ENCODE measurements around the gene EHMT1.
A peak's percentile ranks its signal among the peaks of the same experiment; 100 is the strongest.

The EHMT1 gene

GRCh38 chr9:137631345-137632229 is 12.8 kb downstream of the EHMT1 start:
- Histone ChIP-seq H3K4me3 (ENCODE audit: insufficient read depth, low read depth, low read length, poor library complexity, severe bottlenecking) (no peak overlapping the region), H3K4me1 (ENCODE audit: control insufficient read depth, insufficient read depth, low read length, poor library complexity, severe bottlenecking) (peaks cover 7% of the 10 kb centered on the region), H3K36me3 (ENCODE audit: control insufficient read depth, insufficient read depth, low read length) (no peaks in the 10 kb centered on the region), H3K27ac (ENCODE audit: insufficient read depth, low read length, poor library complexity, severe bottlenecking) (no peak overlapping the region), H3K27me3 (replicated peaks; ENCODE audit: control insufficient read depth, insufficient read depth, low read length, poor library complexity, severe bottlenecking) (no peaks in the 10 kb centered on the region), H3K9me3 (ENCODE audit: control insufficient read depth, low read length) (no peaks in the 10 kb centered on the region)
- DNase-seq = no peak

- H3K27me3 ChIP-seq (replicated peaks; ENCODE audit: control insufficient read depth, insufficient read depth, low read length, poor library complexity, severe bottlenecking) = no peaks in the 10 kb centered on the region
- H3K27ac ChIP-seq (ENCODE audit: insufficient read depth, low read length, poor library complexity, severe bottlenecking) = no peak overlapping the region
- no peaks in the 10 kb centered on the region for H3K36me3 ChIP-seq (ENCODE audit: control insufficient read depth, insufficient read depth, low read length)
- no peaks in the 10 kb centered on the region for H3K9me3 ChIP-seq (ENCODE audit: control insufficient read depth, low read length)
- peaks cover 7% of the 10 kb centered on the region for H3K4me1 ChIP-seq (ENCODE audit: control insufficient read depth, insufficient read depth, low read length, poor library complexity, severe bottlenecking)
- no peak overlapping the region for H3K4me3 ChIP-seq (ENCODE audit: insufficient read depth, low read depth, low read length, poor library complexity, severe bottlenecking)
- no peak for DNase-seq
These were observed 13.7 kb downstream of the EHMT1 start for GRCh38 chr9:137632230-137633161.

DNA sequence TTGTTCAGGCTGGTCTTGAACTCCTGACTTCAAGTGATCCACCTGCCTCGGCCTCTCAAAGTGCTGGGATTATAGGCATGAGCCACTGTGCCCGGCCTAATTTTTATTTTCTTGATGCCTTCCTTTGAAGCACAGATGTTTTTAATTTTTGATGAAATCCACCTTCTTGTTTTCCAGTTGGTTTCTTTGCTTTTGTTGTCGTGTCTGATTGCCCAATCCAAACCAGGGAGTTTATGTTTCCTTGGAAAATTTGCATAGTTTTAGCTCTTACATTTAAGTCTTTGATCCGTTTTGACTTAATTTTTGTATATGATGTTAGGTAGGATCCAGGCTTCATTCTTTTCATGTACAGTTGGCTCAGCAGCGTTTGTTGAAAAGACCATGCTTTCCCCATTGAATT is 15.2 kb downstream of the EHMT1 start:
- H3K4me1 ChIP-seq (ENCODE audit: control insufficient read depth, insufficient read depth, low read length, poor library complexity, severe bottlenecking) = no peaks in the 10 kb centered on the region
- H3K9me3 ChIP-seq (ENCODE audit: control insufficient read depth, low read length) = no peaks in the 10 kb centered on the region
- no peak overlapping the region for H3K4me3 ChIP-seq (ENCODE audit: insufficient read depth, low read depth, low read length, poor library complexity, severe bottlenecking)
- H3K27me3 ChIP-seq (replicated peaks; ENCODE audit: control insufficient read depth, insufficient read depth, low read length, poor library complexity, severe bottlenecking) = no peaks in the 10 kb centered on the region
- no peaks in the 10 kb centered on the region for H3K36me3 ChIP-seq (ENCODE audit: control insufficient read depth, insufficient read depth, low read length)
- H3K27ac ChIP-seq (ENCODE audit: insufficient read depth, low read length, poor library complexity, severe bottlenecking) = no peak overlapping the region
- DNase-seq = no peak

- Histone ChIP-seq H3K4me1 (ENCODE audit: control insufficient read depth, insufficient read depth, low read length, poor library complexity, severe bottlenecking) (peaks cover 10% of the 10 kb centered on the region), H3K36me3 (ENCODE audit: control insufficient read depth, insufficient read depth, low read length) (peaks cover 3% of the 10 kb centered on the region), H3K9me3 (ENCODE audit: control insufficient read depth, low read length) (no peaks in the 10 kb centered on the region), H3K27ac (ENCODE audit: insufficient read depth, low read length, poor library complexity, severe bottlenecking) (no peak overlapping the region), H3K4me3 (ENCODE audit: insufficient read depth, low read depth, low read length, poor library complexity, severe bottlenecking) (no peak overlapping the region), H3K27me3 (replicated peaks; ENCODE audit: control insufficient read depth, insufficient read depth, low read length, poor library complexity, severe bottlenecking) (no peaks in the 10 kb centered on the region)
- DNase-seq = no peak
These were observed 19.9 kb downstream of the EHMT1 start for GRCh38 chr9:137638680-137639079.

- DNase-seq = no peak
- Histone ChIP-seq H3K9me3 (ENCODE audit: control insufficient read depth, low read length) (no peaks in the 10 kb centered on the region), H3K36me3 (ENCODE audit: control insufficient read depth, insufficient read depth, low read length) (peaks cover 3% of the 10 kb centered on the region), H3K4me3 (ENCODE audit: insufficient read depth, low read depth, low read length, poor library complexity, severe bottlenecking) (peak overlapping the region; percentile 16), H3K27ac (ENCODE audit: insufficient read depth, low read length, poor library complexity, severe bottlenecking) (peak overlapping the region; percentile 47), H3K27me3 (replicated peaks; ENCODE audit: control insufficient read depth, insufficient read depth, low read length, poor library complexity, severe bottlenecking) (no peaks in the 10 kb centered on the region), H3K4me1 (ENCODE audit: control insufficient read depth, insufficient read depth, low read length, poor library complexity, severe bottlenecking) (peaks cover 10% of the 10 kb centered on the region)
These were observed 20.7 kb downstream of the EHMT1 start for GRCh38 chr9:137639303-137640051.

DNA sequence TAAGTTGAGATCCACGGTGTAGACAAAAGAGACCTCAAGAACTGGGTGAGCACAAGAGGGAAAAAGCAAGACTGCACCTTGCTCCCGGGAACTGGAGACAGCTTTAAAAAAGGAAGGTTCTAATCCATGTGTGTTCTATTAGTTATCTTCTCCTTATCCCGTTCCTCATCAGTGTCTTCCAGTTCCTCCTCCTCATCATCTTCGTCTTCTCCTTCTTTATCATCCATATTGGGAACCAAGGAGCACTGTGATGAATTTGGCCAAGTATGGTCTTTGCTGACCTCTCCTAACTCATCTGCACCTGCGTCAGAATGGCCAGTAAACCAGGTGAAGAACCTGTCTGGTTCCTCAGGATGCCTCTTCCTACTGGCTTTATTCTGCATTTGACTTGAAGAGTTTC is 22.1 kb downstream of the EHMT1 start:
- Histone ChIP-seq H3K4me1 (ENCODE audit: control insufficient read depth, insufficient read depth, low read length, poor library complexity, severe bottlenecking) (peaks cover 10% of the 10 kb centered on the region), H3K27ac (ENCODE audit: insufficient read depth, low read length, poor library complexity, severe bottlenecking) (no peak overlapping the region)

DNA sequence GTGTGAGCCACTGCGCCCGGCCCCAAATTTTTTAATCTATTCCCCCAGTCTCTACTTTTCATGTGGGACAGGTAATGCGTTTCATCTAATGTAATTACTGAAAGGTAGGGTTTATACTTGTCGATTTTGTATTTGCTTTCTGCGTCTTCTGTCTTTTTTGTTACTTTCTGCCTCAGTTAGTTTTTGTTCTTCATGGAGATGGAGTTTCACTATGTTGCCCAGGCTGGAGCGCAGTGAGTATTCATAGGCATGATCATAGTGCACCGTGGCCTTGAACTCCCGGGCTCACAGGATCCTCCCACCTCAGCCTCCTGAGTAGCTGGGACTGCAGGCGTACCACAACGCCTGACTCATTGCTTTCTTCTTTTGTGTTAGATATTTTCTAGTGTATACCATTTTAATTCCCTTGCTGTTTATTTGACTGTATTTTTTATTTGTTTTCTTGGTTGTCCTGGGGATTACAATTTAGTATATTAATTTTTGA is 23.4 kb downstream of the EHMT1 start:
- no peak for DNase-seq
- H3K36me3 ChIP-seq (ENCODE audit: control insufficient read depth, insufficient read depth, low read length) = peaks cover 5% of the 10 kb centered on the region
- H3K4me3 ChIP-seq (ENCODE audit: insufficient read depth, low read depth, low read length, poor library complexity, severe bottlenecking) = no peak overlapping the region
- H3K27ac ChIP-seq (ENCODE audit: insufficient read depth, low read length, poor library complexity, severe bottlenecking) = no peak overlapping the region
- no peaks in the 10 kb centered on the region for H3K27me3 ChIP-seq (replicated peaks; ENCODE audit: control insufficient read depth, insufficient read depth, low read length, poor library complexity, severe bottlenecking)
- H3K9me3 ChIP-seq (ENCODE audit: control insufficient read depth, low read length) = no peaks in the 10 kb centered on the region
- H3K4me1 ChIP-seq (ENCODE audit: control insufficient read depth, insufficient read depth, low read length, poor library complexity, severe bottlenecking) = peaks cover 10% of the 10 kb centered on the region

More for the DNA sequence above, 22.1 kb downstream of the EHMT1 start:
- Histone ChIP-seq H3K4me3 (ENCODE audit: insufficient read depth, low read depth, low read length, poor library complexity, severe bottlenecking) (no peak overlapping the region), H3K36me3 (ENCODE audit: control insufficient read depth, insufficient read depth, low read length) (peaks cover 3% of the 10 kb centered on the region), H3K27me3 (replicated peaks; ENCODE audit: control insufficient read depth, insufficient read depth, low read length, poor library complexity, severe bottlenecking) (no peaks in the 10 kb centered on the region), H3K9me3 (ENCODE audit: control insufficient read depth, low read length) (no peaks in the 10 kb centered on the region)
- no peak for DNase-seq

DNA sequence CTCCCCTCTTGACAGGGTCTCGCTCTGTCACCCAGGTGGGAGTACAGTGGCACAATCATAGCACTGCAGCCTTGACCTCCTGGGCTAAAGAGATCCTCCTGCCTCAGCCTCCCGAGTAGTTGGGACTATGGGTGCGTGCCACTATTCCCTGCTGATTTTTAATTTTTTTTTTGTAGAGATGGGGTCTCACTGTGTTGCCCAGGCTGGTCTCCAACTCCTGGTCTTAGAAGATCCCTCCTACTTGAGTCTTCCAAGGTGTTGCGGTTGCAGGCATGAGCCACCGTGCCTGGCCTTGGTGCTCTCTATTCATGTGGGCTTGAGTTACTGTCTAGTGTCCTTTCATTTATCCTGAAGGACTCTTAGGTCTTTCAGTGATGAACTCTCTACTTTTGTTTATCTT is 24.1 kb downstream of the EHMT1 start:
- H3K36me3 ChIP-seq (ENCODE audit: control insufficient read depth, insufficient read depth, low read length) = peaks cover 5% of the 10 kb centered on the region
- H3K9me3 ChIP-seq (ENCODE audit: control insufficient read depth, low read length) = no peaks in the 10 kb centered on the region

DNA sequence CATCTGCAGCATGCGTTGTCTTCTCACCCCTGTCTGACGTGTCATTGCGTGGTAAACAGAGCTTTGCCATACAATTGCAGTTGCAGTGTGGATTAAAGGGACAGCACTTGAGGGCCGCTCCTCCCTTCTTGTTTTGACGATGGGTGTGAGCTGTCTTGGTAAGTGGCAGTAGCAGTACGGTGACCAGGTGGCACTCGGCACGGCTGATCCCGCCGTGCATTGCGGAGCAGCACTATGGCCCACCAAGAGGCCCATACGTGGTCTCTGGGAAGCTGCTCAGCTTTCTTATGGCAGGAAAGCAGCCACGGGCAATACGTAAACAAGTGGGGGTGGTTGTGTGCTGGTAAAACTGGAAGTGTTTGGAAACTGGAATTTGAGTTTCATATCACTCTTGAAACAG is 25.1 kb downstream of the EHMT1 start:
- no peak for DNase-seq
- peaks cover 10% of the 10 kb centered on the region for H3K4me1 ChIP-seq (ENCODE audit: control insufficient read depth, insufficient read depth, low read length, poor library complexity, severe bottlenecking)
- H3K27ac ChIP-seq (ENCODE audit: insufficient read depth, low read length, poor library complexity, severe bottlenecking) = no peak overlapping the region
- no peaks in the 10 kb centered on the region for H3K27me3 ChIP-seq (replicated peaks; ENCODE audit: control insufficient read depth, insufficient read depth, low read length, poor library complexity, severe bottlenecking)
- H3K36me3 ChIP-seq (ENCODE audit: control insufficient read depth, insufficient read depth, low read length) = peaks cover 10% of the 10 kb centered on the region
- H3K9me3 ChIP-seq (ENCODE audit: control insufficient read depth, low read length) = no peaks in the 10 kb centered on the region
- no peak overlapping the region for H3K4me3 ChIP-seq (ENCODE audit: insufficient read depth, low read depth, low read length, poor library complexity, severe bottlenecking)

More for the DNA sequence above, 24.1 kb downstream of the EHMT1 start:
- Histone ChIP-seq H3K27ac (ENCODE audit: insufficient read depth, low read length, poor library complexity, severe bottlenecking) (no peak overlapping the region), H3K27me3 (replicated peaks; ENCODE audit: control insufficient read depth, insufficient read depth, low read length, poor library complexity, severe bottlenecking) (no peaks in the 10 kb centered on the region), H3K4me3 (ENCODE audit: insufficient read depth, low read depth, low read length, poor library complexity, severe bottlenecking) (no peak overlapping the region), H3K4me1 (ENCODE audit: control insufficient read depth, insufficient read depth, low read length, poor library complexity, severe bottlenecking) (peaks cover 10% of the 10 kb centered on the region)
- DNase-seq = no peak

Measured in effector memory CD4-positive, alpha-beta T cell (primary cell).